ENCODE results near the gene TFDP1.

Gene TFDP1

GRCh38 chr13:113539176-113539575, 45.4 kb upstream of the TFDP1 start:
- H3K27me3 ChIP-seq (ENCODE audit: insufficient read depth, poor library complexity, severe bottlenecking): no peaks in the 10 kb centered on the region
- no peak for DNase-seq (ENCODE audit: low read depth in 1 of 2, low spot score in 1 of 2)
- H3K27ac ChIP-seq (replicated peaks): no peak overlapping the region
- TF ChIP-seq SPI1 (IDR thresholded peaks at IDR 0.05; ENCODE audit: borderline replicate concordance, low read depth) (no peak), POLR2AphosphoS5 (IDR thresholded peaks at IDR 0.05; ENCODE audit: low read depth) (no peak), REST (IDR thresholded peaks at IDR 0.05; ENCODE audit: insufficient replicate concordance, low read depth) (no peak), GABPA (IDR thresholded peaks at IDR 0.05; ENCODE audit: low read depth) (no peak), CTCF (IDR thresholded peaks at IDR 0.05; ENCODE audit: insufficient read depth, low read length) (no peak)
- no peak overlapping the region for H3K4me3 ChIP-seq (replicated peaks; ENCODE audit: insufficient read depth, low read length)

GRCh38 chr13:113539822-113540221, 44.7 kb upstream of the TFDP1 start:
- Histone ChIP-seq H3K27me3 (ENCODE audit: insufficient read depth, poor library complexity, severe bottlenecking) (no peaks in the 10 kb centered on the region), H3K27ac (replicated peaks) (no peak overlapping the region), H3K4me3 (replicated peaks; ENCODE audit: insufficient read depth, low read length) (no peak overlapping the region)
- DNase-seq (ENCODE audit: low read depth in 1 of 2, low spot score in 1 of 2): no peak
- TF ChIP-seq SPI1 (IDR thresholded peaks at IDR 0.05; ENCODE audit: borderline replicate concordance, low read depth): no peak
- TF ChIP-seq CTCF (IDR thresholded peaks at IDR 0.05; ENCODE audit: insufficient read depth, low read length): no peak
- TF ChIP-seq POLR2AphosphoS5 (IDR thresholded peaks at IDR 0.05; ENCODE audit: low read depth): no peak
- no peak for TF ChIP-seq GABPA (IDR thresholded peaks at IDR 0.05; ENCODE audit: low read depth)

- H3K4me3 ChIP-seq (replicated peaks; ENCODE audit: insufficient read depth, low read length): no peak overlapping the region
- DNase-seq (ENCODE audit: low read depth in 1 of 2, low spot score in 1 of 2): no peak
- no peak overlapping the region for H3K27ac ChIP-seq (replicated peaks)
- TF ChIP-seq POLR2AphosphoS5 (IDR thresholded peaks at IDR 0.05; ENCODE audit: low read depth): no peak
- TF ChIP-seq SPI1 (IDR thresholded peaks at IDR 0.05; ENCODE audit: borderline replicate concordance, low read depth): no peak
- no peak for TF ChIP-seq REST (IDR thresholded peaks at IDR 0.05; ENCODE audit: insufficient replicate concordance, low read depth)
- no peak for TF ChIP-seq CTCF (IDR thresholded peaks at IDR 0.05; ENCODE audit: insufficient read depth, low read length)
- TF ChIP-seq GABPA (IDR thresholded peaks at IDR 0.05; ENCODE audit: low read depth): no peak
- H3K27me3 ChIP-seq (ENCODE audit: insufficient read depth, poor library complexity, severe bottlenecking): no peaks in the 10 kb centered on the region
Observed at GRCh38 chr13:113540523-113540922, 44.0 kb upstream of the TFDP1 start.

- H3K27me3 ChIP-seq (ENCODE audit: insufficient read depth, poor library complexity, severe bottlenecking): no peaks in the 10 kb centered on the region
- DNase-seq (ENCODE audit: low read depth in 1 of 2, low spot score in 1 of 2): no peak
- H3K27ac ChIP-seq (replicated peaks): no peak overlapping the region
- H3K4me3 ChIP-seq (replicated peaks; ENCODE audit: insufficient read depth, low read length): no peak overlapping the region
- TF ChIP-seq POLR2AphosphoS5 (IDR thresholded peaks at IDR 0.05; ENCODE audit: low read depth) (no peak), CTCF (IDR thresholded peaks at IDR 0.05; ENCODE audit: insufficient read depth, low read length) (no peak), SPI1 (IDR thresholded peaks at IDR 0.05; ENCODE audit: borderline replicate concordance, low read depth) (no peak), GABPA (IDR thresholded peaks at IDR 0.05; ENCODE audit: low read depth) (no peak), REST (IDR thresholded peaks at IDR 0.05; ENCODE audit: insufficient replicate concordance, low read depth) (no peak)
Observed at GRCh38 chr13:113542751-113543424, 41.7 kb upstream of the TFDP1 start.

Measured in HL-60 (cell line).